GM12873 (cell line): Measurements from ENCODE around the gene TTPAL.

ENCODE experiments used
- CTCF ChIP-seq: IDR thresholded peaks from 2 replicates; pipeline ENCODE4 v1.5.1; 2012; ENCODE audit warnings: low read depth, mild to moderate bottlenecking, moderate library complexity, low read length, control low read depth; ENCODE audit not compliant: insufficient read depth; ENCODE audit errors: missing control alignments

The TTPAL gene

GRCh38 chr20:44532981-44533331 lies 57.3 kb downstream of the TTPAL start:
- no peak for TF ChIP-seq CTCF

GRCh38 chr20:44533928-44534327 lies 58.3 kb downstream of the TTPAL start:
- no peak for TF ChIP-seq CTCF

- no peak for TF ChIP-seq CTCF
Measured at GRCh38 chr20:44536175-44536574, 60.5 kb downstream of the TTPAL start.

- TF ChIP-seq CTCF: no peak
Measured at GRCh38 chr20:44537993-44538392, 62.3 kb downstream of the TTPAL start.

GRCh38 chr20:44540834-44541233 lies 65.2 kb downstream of the TTPAL start:
- TF ChIP-seq CTCF: no peak

- no peak for TF ChIP-seq CTCF
Measured at GRCh38 chr20:44541992-44542391, 66.3 kb downstream of the TTPAL start.

GRCh38 chr20:44542890-44543289 lies 67.2 kb downstream of the TTPAL start:
- no peak for TF ChIP-seq CTCF

- TF ChIP-seq CTCF: no peak
Measured at GRCh38 chr20:44543358-44543757, 67.7 kb downstream of the TTPAL start.
